HG03280 (cell line): ENCODE measurements around the gene SEPTIN7.

Experiments
- ATAC-seq: cut with Tn5 transposase; IDR thresholded peaks from one replicate; pipeline ENCODE4 v1.9.1; 2021; ENCODE audit warnings: mild to moderate bottlenecking, moderate library complexity; ENCODE audit not compliant: unreplicated experiment

SEPTIN7 gene

DNA sequence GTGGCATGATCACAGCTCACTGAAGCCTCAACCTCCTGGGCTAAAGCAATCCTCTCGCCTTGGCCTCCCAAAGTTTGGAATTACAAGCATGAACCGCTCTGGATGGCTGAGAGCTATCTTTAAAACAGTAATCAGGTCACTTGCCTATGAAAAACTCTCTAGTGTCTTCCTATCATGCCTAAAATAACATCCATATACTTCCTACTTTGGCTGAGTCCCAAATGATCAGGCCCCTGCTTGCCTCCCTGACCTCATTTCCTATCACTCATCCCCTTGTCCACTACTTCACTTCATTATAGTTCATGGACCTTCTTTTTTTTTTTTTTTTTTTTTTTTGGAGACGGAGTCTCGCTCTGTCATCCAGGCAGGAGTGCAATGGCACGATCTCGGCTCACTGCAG is 28.0 kb downstream of the SEPTIN7 start:
- ATAC-seq, result no peak

DNA sequence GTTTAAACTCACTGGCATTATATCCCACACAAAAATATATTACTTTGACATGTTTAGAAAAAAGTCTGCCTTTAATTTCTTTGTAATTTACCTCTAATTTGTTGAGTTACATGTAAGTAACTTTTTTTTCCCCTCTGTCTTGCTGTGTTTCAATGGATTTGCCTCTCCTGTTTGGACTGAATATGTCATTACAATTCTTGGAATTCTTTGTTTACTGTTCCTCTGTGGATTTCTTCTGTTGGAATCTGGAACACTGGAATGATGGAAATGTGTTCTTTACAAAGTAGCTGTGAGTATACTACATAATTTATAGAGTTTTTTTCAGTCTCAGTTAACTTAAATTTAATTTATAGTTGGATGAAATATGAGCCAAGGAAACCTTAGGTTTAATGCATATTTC is 30.4 kb downstream of the SEPTIN7 start:
- ATAC-seq, result no peak

DNA sequence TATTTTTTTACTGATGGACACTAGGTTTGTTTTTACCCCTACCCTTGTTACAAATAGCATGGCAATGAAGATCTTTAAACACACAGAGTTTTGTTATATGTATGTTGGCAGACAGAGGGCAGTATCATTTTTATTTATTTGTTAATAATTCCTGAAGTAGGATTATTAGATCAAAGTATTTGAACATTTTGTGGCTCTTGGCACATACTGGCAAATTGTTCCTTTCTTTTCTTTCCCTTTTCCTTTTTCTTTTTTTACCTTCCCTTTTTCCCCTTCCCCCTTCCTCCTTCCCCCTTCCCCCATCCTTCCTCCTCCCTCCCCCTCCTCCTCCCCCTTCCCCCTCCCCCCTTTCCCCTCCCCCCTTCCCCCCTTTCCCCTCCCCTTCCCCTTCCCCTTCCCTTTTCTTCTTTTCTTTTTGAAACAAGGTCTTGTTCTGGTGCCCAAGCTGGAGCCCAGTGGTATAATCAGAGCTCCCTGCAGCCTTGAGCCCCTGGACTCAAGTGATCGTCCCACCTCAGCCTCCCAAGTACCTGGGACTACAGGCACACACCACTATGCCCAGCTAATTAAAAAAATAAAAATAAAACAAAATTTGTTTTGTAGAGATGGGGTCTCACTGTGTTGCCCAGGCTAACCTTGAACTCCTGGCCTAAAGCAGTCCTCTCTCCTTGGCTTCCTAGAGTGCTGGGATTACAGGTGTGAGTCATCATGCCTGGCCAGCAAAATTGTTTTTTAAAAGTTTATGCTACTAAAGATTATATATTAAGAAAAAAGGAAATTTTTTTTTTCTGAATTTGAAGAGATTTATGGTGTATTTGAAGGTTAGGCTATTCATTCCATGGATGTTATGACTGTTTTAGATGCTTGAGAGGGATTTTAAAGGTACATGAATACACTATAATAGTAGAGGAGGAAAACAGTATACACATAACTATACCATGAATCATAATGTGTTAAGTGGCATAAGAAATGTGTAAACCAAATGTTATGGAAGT is 39.3 kb downstream of the SEPTIN7 start:
- no peak for ATAC-seq

GRCh38 chr7:35846816-35847412 is 46.1 kb downstream of the SEPTIN7 start:
- ATAC-seq, result no peak

DNA sequence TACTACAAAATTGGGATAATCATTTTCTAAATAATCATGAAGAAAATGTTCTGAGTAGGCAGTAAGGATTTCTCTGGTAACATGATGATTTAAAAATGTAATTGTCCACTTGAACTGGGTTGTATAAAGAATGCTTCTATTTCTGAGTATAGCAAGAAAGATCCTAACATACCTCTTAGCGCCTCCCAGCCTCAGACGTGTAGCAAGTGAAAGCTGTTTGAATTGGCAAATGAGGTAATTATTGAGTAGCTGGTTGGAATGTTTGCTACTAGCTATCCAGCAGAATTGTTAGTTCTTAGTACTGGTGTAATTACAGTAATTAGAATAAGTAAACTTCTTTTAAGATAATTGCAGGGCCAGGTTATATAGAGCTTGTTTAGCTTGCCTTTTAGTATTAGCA is 47.9 kb downstream of the SEPTIN7 start:
- no peak for ATAC-seq

DNA sequence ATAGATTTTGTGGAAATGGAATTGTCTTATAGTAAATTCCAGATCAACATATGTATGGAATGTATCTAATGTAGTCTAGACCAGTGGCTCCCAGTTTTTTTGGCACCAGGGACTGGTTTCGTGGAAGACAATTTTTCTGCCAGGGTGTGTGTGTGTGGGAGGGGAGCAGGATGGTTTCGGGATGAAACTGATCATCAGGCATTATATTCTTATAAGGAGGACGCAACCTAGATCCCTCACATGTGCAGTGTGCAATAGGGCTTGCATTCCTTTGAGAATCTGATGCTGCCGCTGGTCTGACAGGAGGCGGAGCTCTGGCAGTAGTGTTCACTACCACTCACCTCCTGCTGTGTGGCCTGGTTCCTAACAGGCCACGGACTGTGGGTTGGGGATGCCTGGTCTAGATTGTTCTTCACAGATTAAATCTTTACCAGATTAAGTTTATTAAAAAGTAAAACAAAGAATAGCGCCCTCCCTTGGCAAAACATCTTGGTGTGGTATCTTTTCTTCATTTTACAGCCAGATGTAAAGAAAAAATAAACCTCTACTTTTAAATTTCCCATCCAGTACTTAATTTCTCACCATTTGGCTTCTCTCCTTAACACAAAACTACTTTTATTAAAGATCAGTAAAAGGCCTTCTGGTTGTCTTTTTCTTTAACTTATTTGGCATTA is 48.4 kb downstream of the SEPTIN7 start:
- ATAC-seq, result no peak

- no peak for ATAC-seq
These were observed 49.1 kb downstream of the SEPTIN7 start for GRCh38 chr7:35849954-35850353.
